ENCODE measurements around the gene TMEM40.

The TMEM40 gene

GRCh38 chr3:12742330-12743107, 16.5 kb downstream of the TMEM40 start:
- DNase-seq (ENCODE audit: low read depth), result no peak
- TF ChIP-seq, protein P1, sequence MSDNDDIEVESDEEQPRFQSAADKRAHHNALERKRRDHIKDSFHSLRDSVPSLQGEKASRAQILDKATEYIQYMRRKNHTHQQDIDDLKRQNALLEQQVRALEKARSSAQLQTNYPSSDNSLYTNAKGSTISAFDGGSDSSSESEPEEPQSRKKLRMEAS (IDR thresholded peaks at IDR 0.05; ENCODE audit: low read depth, low read length), result no peak
- TF ChIP-seq MYC (IDR thresholded peaks at IDR 0.05; ENCODE audit: low read depth, low read length) (no peak), POLR2A (IDR thresholded peaks at IDR 0.05; ENCODE audit: extremely low read depth, insufficient read length) (no peak), CTCF (IDR thresholded peaks at IDR 0.05; ENCODE audit: low read depth, low read length) (no peak)
- no peak overlapping the region for H3K4me3 ChIP-seq (ENCODE audit: low read depth, low read length)

DNA sequence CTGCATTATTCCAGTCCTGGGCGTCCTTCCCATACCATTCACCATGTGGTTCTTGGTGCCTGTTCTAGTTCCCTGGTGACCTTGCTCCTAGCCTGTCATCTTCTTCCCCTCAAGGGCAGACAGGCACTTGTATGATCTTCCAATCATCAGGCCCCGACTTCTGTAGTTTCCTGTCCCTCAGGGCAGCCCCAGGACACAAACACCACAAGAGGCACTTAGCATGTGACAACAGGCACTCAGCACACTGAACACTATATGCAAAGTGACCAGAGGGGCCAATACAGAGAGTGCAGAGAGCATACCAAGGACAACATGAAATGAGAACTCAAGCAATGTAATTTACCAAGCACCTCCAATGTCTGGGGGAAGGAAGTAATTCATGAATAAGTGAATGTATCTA, 17.9 kb downstream of the TMEM40 start:
- TF ChIP-seq MYC (IDR thresholded peaks at IDR 0.05; ENCODE audit: low read depth, low read length) (no peak), CTCF (IDR thresholded peaks at IDR 0.05; ENCODE audit: low read depth, low read length) (no peak), POLR2A (IDR thresholded peaks at IDR 0.05; ENCODE audit: extremely low read depth, insufficient read length) (no peak)
- TF ChIP-seq, protein P1 (IDR thresholded peaks at IDR 0.05; ENCODE audit: low read depth, low read length), result no peak
- DNase-seq (ENCODE audit: low read depth), result no peak

GRCh38 chr3:12737833-12738232, 21.2 kb downstream of the TMEM40 start:
- DNase-seq (ENCODE audit: low read depth), result no peak
- no peak overlapping the region for H3K4me3 ChIP-seq (ENCODE audit: low read depth, low read length)
- no peak for TF ChIP-seq POLR2A (IDR thresholded peaks at IDR 0.05; ENCODE audit: extremely low read depth, insufficient read length)
- TF ChIP-seq CTCF (IDR thresholded peaks at IDR 0.05; ENCODE audit: low read depth, low read length), result no peak
- TF ChIP-seq, protein P1 (IDR thresholded peaks at IDR 0.05; ENCODE audit: low read depth, low read length), result no peak
- TF ChIP-seq MYC (IDR thresholded peaks at IDR 0.05; ENCODE audit: low read depth, low read length), result no peak

More for the DNA sequence above, 17.9 kb downstream of the TMEM40 start:
- no peak overlapping the region for H3K4me3 ChIP-seq (ENCODE audit: low read depth, low read length)

- no peak for DNase-seq (ENCODE audit: low read depth)
- no peak overlapping the region for H3K4me3 ChIP-seq (ENCODE audit: low read depth, low read length)
Measured at GRCh38 chr3:12737319-12737718, 21.7 kb downstream of the TMEM40 start.

DNA sequence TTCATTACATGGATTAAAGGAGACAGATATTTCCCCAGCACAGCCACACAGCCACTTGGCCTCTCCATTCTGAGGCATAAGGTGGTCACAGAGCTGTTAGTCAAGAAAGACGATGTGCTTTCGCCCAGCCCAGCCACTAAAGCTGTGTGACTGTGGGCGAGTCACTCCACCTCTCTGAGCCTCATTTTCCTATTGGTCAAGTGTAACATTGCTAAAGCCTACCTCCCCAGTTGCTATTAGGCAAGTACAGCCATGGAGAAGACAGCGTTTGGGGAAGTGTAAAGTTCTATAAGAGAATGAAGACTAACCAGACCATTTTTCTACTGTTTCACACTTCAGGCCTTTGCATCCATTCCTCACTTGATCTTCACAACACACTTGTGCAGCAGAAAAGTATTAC, 24.1 kb downstream of the TMEM40 start:
- no peak for TF ChIP-seq CTCF (IDR thresholded peaks at IDR 0.05; ENCODE audit: low read depth, low read length)
- TF ChIP-seq MYC (IDR thresholded peaks at IDR 0.05; ENCODE audit: low read depth, low read length), result no peak
- no peak overlapping the region for H3K4me3 ChIP-seq (ENCODE audit: low read depth, low read length)
- peak; percentile 30 for DNase-seq (ENCODE audit: low read depth)

More at GRCh38 chr3:12737319-12737718, 21.7 kb downstream of the TMEM40 start:
- no peak for TF ChIP-seq CTCF (IDR thresholded peaks at IDR 0.05; ENCODE audit: low read depth, low read length)
- TF ChIP-seq MYC (IDR thresholded peaks at IDR 0.05; ENCODE audit: low read depth, low read length), result no peak
- TF ChIP-seq, protein P1 (IDR thresholded peaks at IDR 0.05; ENCODE audit: low read depth, low read length), result no peak
- TF ChIP-seq POLR2A (IDR thresholded peaks at IDR 0.05; ENCODE audit: extremely low read depth, insufficient read length), result no peak

Data from NB4 (cell line).